PFSK-1 (cell line): ENCODE results near the gene SPATA17.

Experiments used
- FOXP2 ChIP-seq: optimal IDR thresholded peaks from 2 replicates; pipeline ENCODE3; 2011; ENCODE audit warnings: borderline replicate concordance, control low read depth, inconsistent platforms; ENCODE audit not compliant: insufficient read depth; ENCODE audit errors: extremely low read length, extremely low read depth
- POLR2AphosphoS5 ChIP-seq: IDR thresholded peaks from 2 replicates; pipeline ENCODE4 v1.6.1; 2012; ENCODE audit warnings: low read depth, mild to moderate bottlenecking, control low read depth, low read length, moderate library complexity
- SIN3A ChIP-seq: IDR thresholded peaks from 2 replicates; pipeline ENCODE4 v1.6.1; 2012; ENCODE audit warnings: mild to moderate bottlenecking, low read length, moderate library complexity, borderline replicate concordance; ENCODE audit not compliant: insufficient read depth
- TAF1 ChIP-seq: IDR thresholded peaks from 2 replicates; pipeline ENCODE4 v1.6.1; 2012; ENCODE audit warnings: low read length, control low read depth, borderline replicate concordance; ENCODE audit not compliant: insufficient read depth
- TF ChIP-seq, protein P1 (sequence below), 2 experiments: IDR thresholded peaks; 2 replicates each; pipeline versions ENCODE4 v1.6.1 to v1.8.0; 2011 to 2012; ENCODE audit warnings: low read depth in 2 of 2, low read length in 2 of 2, control low read depth in 1 of 2, inconsistent platforms in 1 of 2, mild to moderate bottlenecking in 1 of 2, moderate library complexity in 1 of 2; ENCODE audit not compliant: insufficient read depth in 1 of 2

The SPATA17 gene

DNA sequence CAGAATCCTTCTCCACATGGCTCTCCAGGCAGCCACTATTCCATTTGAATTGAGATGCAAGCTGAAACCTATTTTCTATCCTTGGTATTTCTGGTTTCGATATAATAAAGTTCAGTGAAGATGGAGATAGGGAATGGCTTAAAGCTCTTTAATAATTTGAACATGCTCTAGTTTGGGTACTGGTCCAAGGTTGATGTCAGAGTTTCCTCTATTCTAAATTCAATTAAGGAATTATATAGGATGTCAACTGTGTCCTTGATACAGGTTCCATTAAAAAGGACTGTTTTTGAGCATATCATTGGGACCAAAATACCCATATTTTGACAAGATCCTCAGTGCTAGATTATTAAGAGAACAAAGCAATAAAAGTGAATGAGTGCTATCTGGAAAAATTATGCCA is 245.3 kb downstream of the SPATA17 start:
- TF ChIP-seq SIN3A, result no peak

DNA sequence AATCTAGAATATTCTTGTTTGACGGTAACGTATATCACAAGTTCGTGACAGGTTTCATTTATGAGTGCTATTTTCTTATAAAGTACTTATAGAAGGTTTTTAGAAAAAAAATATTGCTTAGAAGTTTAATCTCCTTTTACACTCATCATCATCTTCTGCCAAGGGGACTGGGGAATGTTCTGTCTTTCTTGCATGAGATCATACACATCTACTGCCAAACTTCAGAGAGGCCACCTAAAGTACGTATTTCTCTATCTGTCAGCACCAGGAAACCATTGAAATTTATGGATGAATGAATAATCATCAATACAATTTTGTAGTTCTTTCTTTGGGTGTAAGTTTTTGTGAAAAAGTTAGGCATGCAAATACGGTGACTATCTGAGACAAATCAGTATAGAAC is 245.8 kb downstream of the SPATA17 start:
- no peak for TF ChIP-seq TAF1
- TF ChIP-seq POLR2AphosphoS5, result no peak

DNA sequence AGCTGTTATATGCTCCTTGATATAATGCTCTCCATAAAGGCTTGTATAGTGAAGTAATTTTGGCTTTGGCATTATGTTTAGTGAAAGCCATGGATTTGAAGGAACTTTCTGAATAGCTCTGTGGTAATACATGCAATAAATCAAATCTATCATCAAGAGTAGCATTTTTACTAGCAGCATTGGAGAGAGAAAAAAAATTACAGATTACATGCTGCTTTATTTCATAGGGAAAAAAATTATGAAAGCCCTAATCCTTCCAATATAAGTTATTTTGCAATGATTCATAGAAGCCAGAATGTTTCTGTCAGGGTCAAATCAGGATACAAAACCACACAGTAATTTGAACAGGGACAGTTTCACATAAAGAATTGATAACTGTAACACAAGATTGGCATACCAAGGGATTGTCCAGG is 250.0 kb downstream of the SPATA17 start:
- TF ChIP-seq FOXP2 (no peak), TAF1 (no peak), SIN3A (no peak), POLR2AphosphoS5 (no peak)
- TF ChIP-seq, protein P1, sequence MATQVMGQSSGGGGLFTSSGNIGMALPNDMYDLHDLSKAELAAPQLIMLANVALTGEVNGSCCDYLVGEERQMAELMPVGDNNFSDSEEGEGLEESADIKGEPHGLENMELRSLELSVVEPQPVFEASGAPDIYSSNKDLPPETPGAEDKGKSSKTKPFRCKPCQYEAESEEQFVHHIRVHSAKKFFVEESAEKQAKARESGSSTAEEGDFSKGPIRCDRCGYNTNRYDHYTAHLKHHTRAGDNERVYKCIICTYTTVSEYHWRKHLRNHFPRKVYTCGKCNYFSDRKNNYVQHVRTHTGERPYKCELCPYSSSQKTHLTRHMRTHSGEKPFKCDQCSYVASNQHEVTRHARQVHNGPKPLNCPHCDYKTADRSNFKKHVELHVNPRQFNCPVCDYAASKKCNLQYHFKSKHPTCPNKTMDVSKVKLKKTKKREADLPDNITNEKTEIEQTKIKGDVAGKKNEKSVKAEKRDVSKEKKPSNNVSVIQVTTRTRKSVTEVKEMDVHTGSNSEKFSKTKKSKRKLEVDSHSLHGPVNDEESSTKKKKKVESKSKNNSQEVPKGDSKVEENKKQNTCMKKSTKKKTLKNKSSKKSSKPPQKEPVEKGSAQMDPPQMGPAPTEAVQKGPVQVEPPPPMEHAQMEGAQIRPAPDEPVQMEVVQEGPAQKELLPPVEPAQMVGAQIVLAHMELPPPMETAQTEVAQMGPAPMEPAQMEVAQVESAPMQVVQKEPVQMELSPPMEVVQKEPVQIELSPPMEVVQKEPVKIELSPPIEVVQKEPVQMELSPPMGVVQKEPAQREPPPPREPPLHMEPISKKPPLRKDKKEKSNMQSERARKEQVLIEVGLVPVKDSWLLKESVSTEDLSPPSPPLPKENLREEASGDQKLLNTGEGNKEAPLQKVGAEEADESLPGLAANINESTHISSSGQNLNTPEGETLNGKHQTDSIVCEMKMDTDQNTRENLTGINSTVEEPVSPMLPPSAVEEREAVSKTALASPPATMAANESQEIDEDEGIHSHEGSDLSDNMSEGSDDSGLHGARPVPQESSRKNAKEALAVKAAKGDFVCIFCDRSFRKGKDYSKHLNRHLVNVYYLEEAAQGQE (IDR thresholded peaks at IDR 0.05; ENCODE audit: insufficient read depth in 1 of 2, low read depth in 2 of 2, low read length in 2 of 2), result no peak

DNA sequence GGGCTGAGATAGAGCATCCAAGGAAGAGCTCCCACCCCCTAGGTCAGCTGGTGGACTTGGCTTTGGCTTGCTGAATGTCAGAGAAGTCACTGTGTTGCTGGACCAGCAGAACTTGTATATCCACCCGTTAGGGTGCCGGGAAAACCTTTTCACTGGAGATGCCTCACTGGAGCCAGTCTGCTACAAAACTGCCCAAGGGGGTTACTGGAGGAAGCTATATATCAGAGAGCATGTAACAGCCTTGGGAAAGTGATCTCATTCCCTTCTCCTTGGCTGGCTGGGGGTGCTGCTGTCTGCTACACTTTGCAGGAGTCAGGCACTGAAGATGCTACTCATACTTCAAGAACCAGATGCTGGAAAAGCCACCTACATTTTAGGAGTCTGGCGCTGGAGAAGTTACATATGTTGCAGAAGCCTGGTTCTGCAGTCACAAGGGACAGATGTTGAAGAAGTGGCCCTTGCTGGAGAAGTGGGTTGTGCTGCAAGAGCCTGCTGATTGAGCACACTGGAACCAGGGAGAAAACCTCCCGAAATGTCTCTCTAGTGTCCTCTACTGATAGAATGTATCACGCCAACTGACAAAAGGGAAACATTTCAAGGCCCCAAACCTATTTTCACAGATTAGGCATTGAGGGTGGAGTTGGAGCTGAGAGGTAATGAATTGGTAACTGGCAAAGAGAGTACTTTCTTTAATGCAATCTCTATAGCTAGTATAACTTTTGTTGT is 250.6 kb downstream of the SPATA17 start:
- TF ChIP-seq, protein P1 (IDR thresholded peaks at IDR 0.05; ENCODE audit: insufficient read depth in 1 of 2, low read depth in 2 of 2, low read length in 2 of 2), result no peak
- TF ChIP-seq POLR2AphosphoS5, result no peak
- no peak for TF ChIP-seq TAF1
- TF ChIP-seq SIN3A, result no peak
- TF ChIP-seq FOXP2, result no peak

DNA sequence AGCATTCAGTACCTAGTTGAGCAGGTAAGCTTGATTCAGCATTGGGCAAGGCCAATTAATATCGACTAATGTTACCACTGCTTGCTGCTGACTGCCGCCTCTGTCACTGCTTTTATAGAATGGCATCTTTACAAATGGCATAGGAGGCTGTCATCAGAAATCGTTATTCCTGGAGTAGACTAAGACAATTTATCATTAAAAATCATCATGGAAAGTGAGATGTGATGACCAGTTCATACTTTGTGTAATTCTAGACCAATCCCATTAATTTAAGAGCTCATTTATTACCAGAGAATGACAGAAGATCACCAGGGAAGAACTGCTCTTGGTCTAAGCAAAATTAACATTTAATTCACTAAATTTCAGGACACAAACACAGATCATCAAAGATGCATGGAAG is 254.0 kb downstream of the SPATA17 start:
- TF ChIP-seq FOXP2 (no peak), SIN3A (no peak), POLR2AphosphoS5 (no peak), TAF1 (no peak)
- TF ChIP-seq, protein P1 (IDR thresholded peaks at IDR 0.05; ENCODE audit: insufficient read depth in 1 of 2, low read depth in 2 of 2, low read length in 2 of 2), result no peak

DNA sequence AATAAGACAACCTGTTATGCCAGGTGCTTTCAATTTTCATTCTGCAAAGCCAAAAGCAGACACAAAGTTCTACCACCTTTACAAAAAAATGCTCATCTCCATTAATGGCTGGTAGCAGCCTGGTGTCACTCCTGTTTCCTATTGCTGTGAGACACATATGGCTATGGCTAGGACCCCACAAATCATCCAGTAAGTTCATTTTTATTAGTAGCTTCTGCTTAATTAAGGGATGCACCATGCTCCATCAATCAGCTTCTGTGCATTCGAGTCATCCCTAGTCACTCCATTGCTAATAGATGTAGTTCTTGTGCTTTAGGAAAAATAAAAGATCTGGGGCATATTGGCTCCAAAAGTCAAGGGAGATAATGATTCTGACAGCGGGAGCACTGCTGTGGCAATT is 257.2 kb downstream of the SPATA17 start:
- TF ChIP-seq, protein P1 (IDR thresholded peaks at IDR 0.05; ENCODE audit: insufficient read depth in 1 of 2, low read depth in 2 of 2, low read length in 2 of 2), result no peak
- no peak for TF ChIP-seq TAF1
- TF ChIP-seq POLR2AphosphoS5, result no peak
- no peak for TF ChIP-seq FOXP2
- TF ChIP-seq SIN3A, result no peak
